ENCODE data around the gene TRIM31.

DNA sequence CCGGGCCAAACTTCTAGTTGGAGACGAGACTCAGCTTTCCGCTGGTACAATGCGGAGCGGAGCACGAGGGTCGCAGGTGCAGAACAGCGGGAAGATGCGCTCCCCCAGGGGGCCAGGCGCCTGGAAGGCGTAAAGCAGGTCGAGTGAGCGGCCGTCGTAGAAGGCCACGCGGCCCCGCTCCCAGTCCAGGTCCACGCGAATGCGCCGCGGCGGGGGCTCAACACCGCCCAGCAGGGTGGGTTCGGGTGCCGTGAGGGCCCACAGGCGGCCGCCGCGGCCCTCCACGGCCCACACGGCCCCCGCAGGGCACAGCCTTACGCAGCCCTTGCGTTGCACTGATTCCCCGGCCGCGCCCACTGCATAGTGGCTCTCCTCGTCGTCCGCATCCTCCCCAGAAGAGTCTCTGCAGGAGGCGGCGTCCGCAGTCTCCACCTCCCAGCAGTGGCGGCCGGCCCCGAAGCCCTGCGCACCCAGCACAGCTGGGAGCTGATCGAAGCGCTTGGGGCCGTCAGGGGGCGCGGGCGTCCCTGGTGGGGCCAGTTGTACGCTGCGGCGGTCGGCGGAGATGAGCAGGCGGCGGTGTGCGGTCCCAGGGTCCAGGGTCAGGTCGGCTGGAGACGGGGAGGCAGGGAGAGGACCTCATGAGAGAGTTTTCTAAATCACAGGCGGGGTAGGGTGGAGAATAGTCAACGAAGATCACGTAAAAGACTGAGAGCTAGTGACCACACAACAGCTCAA lies 41.6 kb downstream of the TRIM31 start:
- TF ChIP-seq POLR2A (IDR thresholded peaks at IDR 0.05) (no peak), POLR2AphosphoS5 (IDR thresholded peaks at IDR 0.05) (no peak)

All from gastroesophageal sphincter (tissue), 2 donors.